K562 (cell line): Measurements from ENCODE around the gene ATG7. TPM values are rescaled to one million over a fixed set of nuclear protein-coding genes. Genes with fewer than 3 reads are reported as not detected.

Source experiments
- ATAC-seq: fragments of 200-7000 bp; cut with Tn5 transposase; 3 replicates; pipeline ENCODE4 v1.9.1; 2020; ENCODE audit warnings: moderate library complexity
- BruUV-seq: library from RNA; stranded (reverse); fragments of 400-500 nt; replicated peaks from 2 replicates; lab custom pipeline; 2021; lab: Mats Ljungman, UMichigan
- CTCF ChIA-PET: fragments of 300-600 bp; formaldehyde crosslinking; extraction: SDS; loops from one replicate; lab custom pipeline; 2021; ENCODE audit warnings: low intra/inter-chr PET ratio; lab: Yijun Ruan, JAX
- POLR2A ChIA-PET: fragments of 300-600, 350-650 bp; sonication (Branson Sonifier 250); formaldehyde crosslinking; extraction: SDS; loops from one replicate; lab custom pipeline; 2021; ENCODE audit warnings: antibody characterized with exemption, inconsistent platforms; lab: Yijun Ruan, JAX
- DNase-seq, 4 experiments: peaks; one replicate each; pipeline versions ENCODE4 v3.0.0 to v3.0.0-alpha.2; 2011 to 2018; ENCODE audit warnings: low spot score in 3 of 4, mixed read lengths in 3 of 4; ENCODE audit errors: extremely low read depth in 1 of 4
- FAIRE-seq: peaks from 2 replicates; lab custom pipeline; 2011; peaks lifted over from hg19 to GRCh38; lab: Jason Lieb, UNC
- H2AFZ ChIP-seq: 2 replicates; pipeline ENCODE4 v1.6.0; 2011; ENCODE audit warnings: low read depth, low read length, control low read depth, inconsistent platforms
- H3K27ac ChIP-seq: fragments of 200-600 bp; 3 replicates; pipeline ENCODE4 v1.8.0; 2011; ENCODE audit warnings: low read depth, mild to moderate bottlenecking, control low read depth, inconsistent platforms, low read length, moderate library complexity, mixed read lengths; ENCODE audit errors: extremely low read depth
- H3K27me3 ChIP-seq, 2 experiments: fragments of 300-600 bp in 1 of 2; 2 replicates in 1 of 2; 3 replicates in 1 of 2; pipeline versions ENCODE4 v1.6.0 to v1.8.0; 2011; ENCODE audit warnings: inconsistent platforms in 2 of 2, low read length in 2 of 2, mild to moderate bottlenecking in 1 of 2, mixed read lengths in 1 of 2, moderate library complexity in 1 of 2; ENCODE audit not compliant: control insufficient read depth in 2 of 2, insufficient read depth in 2 of 2
- H3K36me3 ChIP-seq: fragments of 300-600 bp; 3 replicates; pipeline ENCODE4 v1.8.0; 2011; ENCODE audit warnings: mild to moderate bottlenecking, low read length, inconsistent platforms; ENCODE audit not compliant: control insufficient read depth, insufficient read depth
- H3K4me1 ChIP-seq, 2 experiments: fragments of 200-600 bp in 1 of 2; replicated peaks in 1 of 2; 2 replicates in 1 of 2; 3 replicates in 1 of 2; pipeline versions ENCODE4 v1.5.1 to v1.8.0; 2011; ENCODE audit warnings: inconsistent platforms in 2 of 2, low read length in 2 of 2, mild to moderate bottlenecking in 1 of 2, mixed read lengths in 1 of 2, moderate library complexity in 1 of 2; ENCODE audit not compliant: control insufficient read depth in 2 of 2, insufficient read depth in 2 of 2
- H3K4me2 ChIP-seq: 2 replicates; pipeline ENCODE4 v1.6.1; 2011; ENCODE audit warnings: low read length, control low read depth, inconsistent platforms, mixed read lengths; ENCODE audit not compliant: insufficient read depth
- H3K4me3 ChIP-seq: fragments of 200-600 bp; sonication (generic), shearing (Covaris generic); 2 replicates; pipeline ENCODE4 v1.5.1; 2016; ENCODE audit warnings: control low read depth, inconsistent platforms
- H3K79me2 ChIP-seq: fragments of 200-600 bp; 3 replicates; pipeline ENCODE4 v1.8.0; 2011; ENCODE audit warnings: low read length, inconsistent platforms; ENCODE audit not compliant: control insufficient read depth, insufficient read depth
- H3K9ac ChIP-seq, 2 experiments: 2 replicates each; pipeline versions ENCODE4 v1.6.0 to v1.6.1; 2011; ENCODE audit warnings: low read depth in 2 of 2, low read length in 2 of 2, control low read depth in 1 of 2, inconsistent platforms in 1 of 2, mild to moderate bottlenecking in 1 of 2, mixed read lengths in 1 of 2; ENCODE audit not compliant: insufficient read depth in 1 of 2
- H3K9me1 ChIP-seq: one replicate; pipeline ENCODE4 v1.6.0; 2011; ENCODE audit warnings: inconsistent platforms, mild to moderate bottlenecking, low read length, moderate library complexity; ENCODE audit not compliant: control insufficient read depth, insufficient read depth
- H3K9me3 ChIP-seq: replicated peaks from 2 replicates; pipeline ENCODE4 v1.5.1; 2011; ENCODE audit warnings: low read depth, low read length, inconsistent platforms; ENCODE audit not compliant: control insufficient read depth, insufficient read depth
- H4K20me1 ChIP-seq: replicated peaks from 2 replicates; pipeline ENCODE4 v1.6.1; 2011; ENCODE audit warnings: low read length, inconsistent platforms, mixed read lengths; ENCODE audit not compliant: control insufficient read depth, insufficient read depth
- CCAR2 ChIP-seq: fragments of 200-400 bp; formaldehyde crosslinking; IDR thresholded peaks from 2 replicates; pipeline ENCODE4 v1.6.1; 2017; ENCODE audit warnings: mild to moderate bottlenecking, low read depth, low read length
- CHAMP1 ChIP-seq: fragments of 450-650 bp; IDR thresholded peaks from 2 replicates; pipeline ENCODE4 v1.6.1; 2016; ENCODE audit warnings: mild to moderate bottlenecking
- ETV1 ChIP-seq: fragments of 450-650 bp; conservative IDR thresholded peaks from 2 replicates; pipeline ENCODE4 v1.6.1; 2016; ENCODE audit warnings: missing genetic modification characterization, control low read depth, low read depth, missing compliant biosample characterization
- IRF9 ChIP-seq: fragments of 450-650 bp; IDR thresholded peaks from 2 replicates; pipeline ENCODE4 v1.6.1; 2016; ENCODE audit warnings: missing biosample characterization, missing genetic modification characterization
- MBD2 ChIP-seq: sonication (generic); IDR thresholded peaks from 2 replicates; pipeline ENCODE4 v1.6.1; 2016; ENCODE audit warnings: low read depth, borderline replicate concordance
- MITF ChIP-seq: IDR thresholded peaks from 2 replicates; pipeline ENCODE4 v1.6.1; 2014; ENCODE audit warnings: antibody characterized with exemption
- MTA2 ChIP-seq: fragments of 450-650 bp; IDR thresholded peaks from 2 replicates; pipeline ENCODE4 v1.6.1; 2016; ENCODE audit warnings: low read depth
- PHB ChIP-seq: fragments of 250-450 bp; sonication (Bioruptor Pico); IDR thresholded peaks from 2 replicates; pipeline ENCODE4 v1.5.0; 2021
- PHF20 ChIP-seq: fragments of 450-650 bp; IDR thresholded peaks from 2 replicates; pipeline ENCODE4 v1.6.1; 2018; ENCODE audit not compliant: partially characterized antibody
- PURB ChIP-seq: sonication (generic); formaldehyde crosslinking; IDR thresholded peaks from 2 replicates; pipeline ENCODE4 v1.9.0; 2021; ENCODE audit warnings: low read depth, mild to moderate bottlenecking, missing genetic modification reagents
- SIX5 ChIP-seq, 2 experiments: IDR thresholded peaks; 2 replicates each; pipeline ENCODE4 v1.6.1; 2011; ENCODE audit warnings: low read length in 2 of 2, borderline replicate concordance in 1 of 2, low read depth in 1 of 2, mild to moderate bottlenecking in 1 of 2, moderate library complexity in 1 of 2; ENCODE audit not compliant: insufficient read depth in 1 of 2
- TGIF2 ChIP-seq: sonication (generic); formaldehyde crosslinking; IDR thresholded peaks from 2 replicates; pipeline ENCODE4 v1.8.1; 2022; ENCODE audit warnings: mild to moderate bottlenecking, missing genetic modification reagents, moderate library complexity
- ZNF133 ChIP-seq: fragments of 250-450 bp; sonication (Bioruptor Pico); IDR thresholded peaks from 2 replicates; pipeline ENCODE4 v1.4.0; 2020; ENCODE audit warnings: mild to moderate bottlenecking
- ZNF23 ChIP-seq: fragments of 250-450 bp; sonication (Bioruptor Pico); IDR thresholded peaks from 2 replicates; pipeline ENCODE4 v1.4.0; 2020; ENCODE audit warnings: mild to moderate bottlenecking
- WGBS: fragments of 100-300 bp; shearing (Covaris generic); methylation state at CpG from one replicate; pipeline ENCODE4 v1.1.6; 2016; ENCODE audit warnings: low coverage, mixed read lengths; ENCODE audit not compliant: insufficient coverage; ENCODE audit errors: missing lambda C conversion rate; 5-methylcytosine and 5-hydroxymethylcytosine counted together
- in situ Hi-C: fragments of 300-500 bp; cut with MboI; formaldehyde crosslinking; loops from 4 replicates; pipeline ENCODE4 v1.15.0; 2018; ENCODE audit warnings: inconsistent platforms, mixed read lengths
- intact Hi-C: fragments of 100-400 bp; cut with micrococcal nuclease; formaldehyde crosslinking; loops from 2 replicates; pipeline ENCODE4 v1.14.2; 2022
- polyA plus RNA-seq, 8 experiments: library from polyadenylated mRNA; depleted of rRNA in 4 of 8; stranded (reverse) in 5 of 8; unstranded in 3 of 8; fragments of >200 nt; fragmentation: Nextera tagmentation in 2 of 8; fragmentation: Illumina TruSeq in 1 of 8; extraction: Ambion mirVana in 2 of 8; extraction: Trizol in 1 of 8; gene quantifications; 2 replicates each; pipeline versions ENCODE4 v1.2.1 to v1.2.3, GENCODE V29; 2011 to 2014; ENCODE audit warnings: inconsistent platforms in 1 of 8, missing spikeins in 1 of 8
- total RNA-seq, 7 experiments: library from RNA; depleted of rRNA in 6 of 7; stranded (reverse); fragments of >200 nt in 6 of 7; fragmentation: Illumina TruSeq in 2 of 7; extraction: Trizol in 2 of 7; gene quantifications; 2 replicates each; pipeline versions ENCODE4 v1.2.1 to v1.2.3, GENCODE V29; 2011 to 2021; ENCODE audit warnings: low replicate concordance in 1 of 7
- TF ChIP-seq, protein P1 (sequence below): IDR thresholded peaks from 2 replicates; pipeline ENCODE4 v1.6.1; 2016; ENCODE audit warnings: missing genetic modification characterization, missing compliant biosample characterization

Gene ATG7
- total and polyA plus RNA-seq, 9 of the 15 experiments (the other 6 are each of a cell fraction or from before 2014, with no cell fraction given), result 18.3 to 45.3 (median 33.6) TPM

GRCh38 chr3:11381563-11381962 is 109.4 kb downstream of the ATG7 start (continued):
- TF ChIP-seq, protein P1, sequence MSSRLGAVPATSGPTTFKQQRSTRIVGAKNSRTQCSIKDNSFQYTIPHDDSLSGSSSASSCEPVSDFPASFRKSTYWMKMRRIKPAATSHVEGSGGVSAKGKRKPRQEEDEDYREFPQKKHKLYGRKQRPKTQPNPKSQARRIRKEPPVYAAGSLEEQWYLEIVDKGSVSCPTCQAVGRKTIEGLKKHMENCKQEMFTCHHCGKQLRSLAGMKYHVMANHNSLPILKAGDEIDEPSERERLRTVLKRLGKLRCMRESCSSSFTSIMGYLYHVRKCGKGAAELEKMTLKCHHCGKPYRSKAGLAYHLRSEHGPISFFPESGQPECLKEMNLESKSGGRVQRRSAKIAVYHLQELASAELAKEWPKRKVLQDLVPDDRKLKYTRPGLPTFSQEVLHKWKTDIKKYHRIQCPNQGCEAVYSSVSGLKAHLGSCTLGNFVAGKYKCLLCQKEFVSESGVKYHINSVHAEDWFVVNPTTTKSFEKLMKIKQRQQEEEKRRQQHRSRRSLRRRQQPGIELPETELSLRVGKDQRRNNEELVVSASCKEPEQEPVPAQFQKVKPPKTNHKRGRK (tag), result no peak
- no peak for TF ChIP-seq SIX5 (IDR thresholded peaks at IDR 0.05; ENCODE audit: borderline replicate concordance in 1 of 2, insufficient read depth in 1 of 2, low read depth in 1 of 2, low read length in 2 of 2)
- no peak for TF ChIP-seq MTA2
- TF ChIP-seq IRF9, result no peak

DNA sequence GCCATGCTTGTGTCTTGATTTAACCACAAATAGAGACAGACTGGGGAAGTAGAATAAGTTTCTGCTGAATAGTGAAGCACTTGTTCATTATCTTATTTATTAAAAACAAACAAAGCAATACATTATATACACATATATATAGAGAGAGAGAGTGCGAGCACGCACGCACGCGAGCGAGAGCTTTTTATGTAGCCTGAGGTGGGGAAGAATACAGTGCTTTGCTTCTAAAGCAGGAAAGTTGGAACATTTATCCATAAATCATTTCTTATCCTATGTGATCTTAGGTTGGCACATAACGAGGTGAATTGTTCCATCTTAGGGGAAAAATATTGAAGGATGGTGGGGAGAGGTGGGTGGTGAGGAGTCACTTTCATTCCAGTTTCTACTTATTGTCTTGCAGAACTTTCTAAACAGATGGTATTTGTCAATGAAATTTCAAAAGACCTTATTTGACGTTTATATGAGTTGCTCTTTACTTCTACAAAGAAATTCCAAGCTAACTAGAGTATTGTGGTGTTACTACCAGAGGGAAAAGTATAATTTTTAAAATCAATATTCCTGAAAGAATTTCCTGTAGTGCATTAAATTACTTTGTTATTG is 110.0 kb downstream of the ATG7 start:
- ChIA-PET POLR2A (no interaction called here), CTCF (interaction anchor here (0.8 kb wide), 1 partner anchor 270 kb away, joined by 3 read pairs; no protein-coding TSS in a partner anchor)
- Histone ChIP-seq H2AFZ (no peak overlapping the region), H3K79me2 (no peaks in the 10 kb centered on the region), H4K20me1 (no peaks in the 10 kb centered on the region), H3K9me1 (no peaks in the 10 kb centered on the region), H3K36me3 (peaks cover 10% of the 10 kb centered on the region), H3K4me1 (no peaks in the 10 kb centered on the region; a peak in 1 of 5 replicates), H3K9me3 (no peaks in the 10 kb centered on the region), H3K4me2 (no peak overlapping the region), H3K4me3 (no peak overlapping the region), H3K27me3 (no peaks in the 10 kb centered on the region), H3K9ac (no peak overlapping the region), H3K27ac (no peak overlapping the region)
- ATAC-seq, result no peak
- 89% methylated on average over 8 of the region's 8 CpGs for WGBS
- intact Hi-C loops, result loop anchor here (10.0 kb wide), 1 partner anchor 163 kb away; no protein-coding TSS in a partner anchor
- no peak for DNase-seq
- no TSS peak for BruUV-seq
- FAIRE-seq, result no peak
- in situ Hi-C loops, result loop anchor here (5.0 kb wide), 1 partner anchor 275 kb away; no protein-coding TSS in a partner anchor
- TF ChIP-seq ZNF133 (CRISPR knock-in tag), result no peak
- TF ChIP-seq PHB (CRISPR knock-in tag), result no peak
- no peak for TF ChIP-seq ETV1
- TF ChIP-seq CHAMP1, result no peak
- no peak for TF ChIP-seq ZNF23 (CRISPR knock-in tag)
- no peak for TF ChIP-seq PURB
- no peak for TF ChIP-seq PHF20
- no peak for TF ChIP-seq TGIF2
- no peak for TF ChIP-seq CCAR2
- no peak for TF ChIP-seq MITF
- TF ChIP-seq MBD2, result no peak
